ENCODE results near the gene FAM227B. TPM values are rescaled to one million over a fixed set of nuclear protein-coding genes. Genes with fewer than 3 reads are reported as not detected.
"Not testable (repeated sequence)": the region's sequence is repeated elsewhere in the genome, so short reads cannot be mapped to it uniquely, and the experiment has no call there.

The FAM227B gene
- total RNA-seq, result 1 to 10 TPM; 2.1 to 8.0 (median 5.1) TPM

GRCh38 chr15:49620658-49621368 lies at the start of gene FAM227B, which contains the start of gene DTWD1:
FAM227B (minus strand) TSS chr15:49620818; CDS start chr15:49615171, 5,647 bp downstream.
DTWD1 (plus strand) TSS chr15:49621048; CDS start chr15:49625168, 4,120 bp downstream.
- WGBS, result under 1% methylated on average over 28 of the region's 59 CpGs

GRCh38 chr15:49669288-49669687 lies 48.7 kb upstream of the FAM227B start:
- Histone ChIP-seq H3K9me3 (no peaks in the 10 kb centered on the region), H3K27ac (no peak overlapping the region), H3K4me3 (no peak overlapping the region), H3K27me3 (no peaks in the 10 kb centered on the region), H3K4me1 (peaks cover under 1% of the 10 kb centered on the region), H3K36me3 (no peaks in the 10 kb centered on the region)
- no peak for TF ChIP-seq EP300 (IDR thresholded peaks at IDR 0.05)
- no peak for TF ChIP-seq POLR2AphosphoS5 (IDR thresholded peaks at IDR 0.05)
- no peak for TF ChIP-seq POLR2A (IDR thresholded peaks at IDR 0.05)
- WGBS, result 89% methylated on average over 1 of the region's 1 CpG
- DNase-seq (ENCODE audit: low spot score in 2 of 2), result no peak

More at GRCh38 chr15:49620658-49621368, at the start of gene FAM227B, which contains the start of gene DTWD1:
- peak; percentile 98 for DNase-seq (ENCODE audit: low spot score in 2 of 2)
- Histone ChIP-seq H3K36me3 (peaks cover 7% of the 10 kb centered on the region), H3K9me3 (no peaks in the 10 kb centered on the region), H3K4me3 (peak within 1 kb of the TSS; percentile 87), H3K27ac (peak within 1 kb of the TSS; percentile 94), H3K4me1 (peaks cover 29% of the 10 kb centered on the region), H3K27me3 (no peaks in the 10 kb centered on the region)
- TF ChIP-seq POLR2A (IDR thresholded peaks at IDR 0.05), result peak; percentile 26 to 86
- no peak for TF ChIP-seq EP300 (IDR thresholded peaks at IDR 0.05)
- peak; percentile 89 to 96 (median 94) for TF ChIP-seq POLR2AphosphoS5 (IDR thresholded peaks at IDR 0.05)

GRCh38 chr15:49666486-49666885 lies 45.9 kb upstream of the FAM227B start:
- DNase-seq (ENCODE audit: low spot score in 2 of 2); H3K4me1 ChIP-seq: not testable (repeated sequence)
- 87% methylated on average over 3 of the region's 3 CpGs for WGBS

DNA sequence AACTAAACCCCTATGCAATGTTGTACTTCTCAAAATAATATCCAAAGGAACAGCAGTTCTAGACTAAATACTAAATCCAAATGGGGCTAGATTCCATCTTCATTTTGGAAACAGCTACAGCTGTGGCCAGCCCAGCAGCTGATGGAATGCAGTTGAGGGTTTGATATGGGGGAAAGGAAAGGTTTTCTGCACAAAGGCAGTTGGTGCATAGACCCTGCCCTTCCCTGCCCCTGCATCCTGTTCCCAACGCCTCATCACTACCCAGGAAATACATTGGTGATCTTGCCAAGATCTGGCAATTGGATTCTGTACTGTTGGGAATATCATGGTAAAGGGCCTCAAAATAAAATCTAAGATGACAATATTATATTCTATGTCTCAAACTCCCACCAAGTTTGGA lies 44.1 kb upstream of the FAM227B start:
- WGBS, result 79% methylated on average over 1 of the region's 1 CpG
- Histone ChIP-seq H3K36me3 (no peaks in the 10 kb centered on the region), H3K4me1 (no peaks in the 10 kb centered on the region), H3K4me3 (no peak overlapping the region), H3K9me3 (no peaks in the 10 kb centered on the region), H3K27me3 (no peaks in the 10 kb centered on the region), H3K27ac (no peak overlapping the region)
- no peak for DNase-seq (ENCODE audit: low spot score in 2 of 2)
- TF ChIP-seq CTCF (IDR thresholded peaks at IDR 0.05), result no peak
- no peak for TF ChIP-seq POLR2AphosphoS5 (IDR thresholded peaks at IDR 0.05)
- TF ChIP-seq EP300 (IDR thresholded peaks at IDR 0.05), result no peak
- no peak for TF ChIP-seq POLR2A (IDR thresholded peaks at IDR 0.05)

More at GRCh38 chr15:49666486-49666885, 45.9 kb upstream of the FAM227B start:
- H3K27me3 ChIP-seq, H3K27ac ChIP-seq, H3K4me3 ChIP-seq, H3K36me3 ChIP-seq, H3K9me3 ChIP-seq: not testable (repeated sequence)

- no peak for DNase-seq (ENCODE audit: low spot score in 2 of 2)
- WGBS, result 69% methylated on average over 1 of the region's 1 CpG
- H3K36me3 ChIP-seq, result no peaks in the 10 kb centered on the region
- no peaks in the 10 kb centered on the region for H3K27me3 ChIP-seq
- H3K27ac ChIP-seq, result no peak overlapping the region
- H3K4me3 ChIP-seq, result no peak overlapping the region
- H3K9me3 ChIP-seq, result peaks cover 19% of the 10 kb centered on the region
- TF ChIP-seq CTCF (IDR thresholded peaks at IDR 0.05) (no peak), POLR2AphosphoS5 (IDR thresholded peaks at IDR 0.05) (no peak), POLR2A (IDR thresholded peaks at IDR 0.05) (no peak), EP300 (IDR thresholded peaks at IDR 0.05) (no peak)
- no peaks in the 10 kb centered on the region for H3K4me1 ChIP-seq
Observed at GRCh38 chr15:49656734-49657133, 36.1 kb upstream of the FAM227B start.

DNA sequence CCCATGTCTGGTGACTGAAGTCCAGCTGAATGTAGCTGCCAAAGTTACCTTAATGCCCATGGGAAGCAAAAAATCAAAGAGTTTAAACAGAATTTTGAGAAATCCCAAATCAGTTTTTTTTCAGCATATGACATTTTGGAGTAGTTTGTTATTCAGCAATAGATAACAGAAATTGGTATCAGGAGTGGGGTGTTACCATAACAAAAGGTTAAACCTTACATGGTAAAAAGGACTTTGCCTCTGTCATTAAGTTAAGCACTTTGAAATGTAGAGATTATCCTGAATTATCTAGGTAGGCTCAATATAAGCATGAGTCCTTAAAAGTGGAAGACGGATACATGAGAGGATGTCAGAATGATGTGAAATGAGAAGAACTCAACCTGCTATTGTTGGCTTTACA lies 32.3 kb upstream of the FAM227B start:
- no peak for DNase-seq (ENCODE audit: low spot score in 2 of 2)
- TF ChIP-seq POLR2AphosphoS5 (IDR thresholded peaks at IDR 0.05) (no peak), CTCF (IDR thresholded peaks at IDR 0.05) (no peak), EP300 (IDR thresholded peaks at IDR 0.05) (no peak), POLR2A (IDR thresholded peaks at IDR 0.05) (no peak)
- no peaks in the 10 kb centered on the region for H3K27me3 ChIP-seq
- WGBS, result 97% methylated on average over 1 of the region's 1 CpG
- no peak overlapping the region for H3K4me3 ChIP-seq
- H3K27ac ChIP-seq, result no peak overlapping the region
- peaks cover 19% of the 10 kb centered on the region for H3K9me3 ChIP-seq
- no peaks in the 10 kb centered on the region for H3K36me3 ChIP-seq
- no peaks in the 10 kb centered on the region for H3K4me1 ChIP-seq
